ENCODE results near the gene CXADR.
A peak's percentile ranks its signal among the peaks of the same experiment; 100 is the strongest.

CXADR gene

GRCh38 chr21:17585875-17586450 is 73.1 kb downstream of the CXADR start:
- TF ChIP-seq EZH2phosphoT487 (IDR thresholded peaks at IDR 0.05; ENCODE audit: borderline replicate concordance, low read length) (no peak), CTCF (IDR thresholded peaks at IDR 0.05; ENCODE audit: low read depth, low read length, poor library complexity, severe bottlenecking) (peak; percentile 63)
- Histone ChIP-seq H3K27ac (ENCODE audit: low read depth, low read length) (no peak overlapping the region), H3K79me2 (ENCODE audit: control insufficient read depth, low read length) (no peaks in the 10 kb centered on the region), H3K9me2 (replicated peaks; ENCODE audit: control insufficient read depth, low read length) (no peaks in the 10 kb centered on the region), H3K4me3 (ENCODE audit: low read length) (no peak overlapping the region), H3F3A (ENCODE audit: control insufficient read depth, insufficient read depth) (no peaks in the 10 kb centered on the region; the same call in 1 of the 2 replicates), H3K9me3 (ENCODE audit: control insufficient read depth, insufficient read depth, low read length) (no peaks in the 10 kb centered on the region), H3K4me2 (ENCODE audit: low read length) (no peak overlapping the region), H3K27me3 (ENCODE audit: control insufficient read depth, low read length) (no peaks in the 10 kb centered on the region), H4K20me1 (ENCODE audit: control insufficient read depth, insufficient read depth, low read depth, low read length) (no peaks in the 10 kb centered on the region), H3K4me1 (ENCODE audit: control insufficient read depth, low read length) (no peaks in the 10 kb centered on the region), H3K36me3 (ENCODE audit: control insufficient read depth, low read length) (peaks cover 4% of the 10 kb centered on the region; the same call in 1 of the 2 replicates)

DNA sequence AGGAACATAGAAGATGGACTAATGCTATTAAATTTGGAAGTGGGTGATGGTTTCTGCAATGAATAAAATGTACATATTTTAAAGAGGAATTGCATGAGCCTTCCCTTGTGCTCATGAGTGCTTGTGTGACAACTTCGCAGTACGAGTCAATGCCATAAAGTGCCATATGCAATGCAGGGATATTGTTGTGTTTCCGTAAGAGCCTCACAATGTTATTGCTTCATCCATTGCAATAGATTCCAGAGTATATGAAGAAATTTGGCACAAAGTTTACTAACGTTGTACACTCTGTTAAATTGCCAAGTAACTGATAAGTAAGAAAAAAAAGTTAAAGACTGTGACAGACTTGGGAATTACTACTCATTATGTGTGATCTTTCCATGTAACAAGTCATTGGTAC is 77.6 kb downstream of the CXADR start:
- no peaks in the 10 kb centered on the region for H3K9me2 ChIP-seq (replicated peaks; ENCODE audit: control insufficient read depth, low read length)
- H3K79me2 ChIP-seq (ENCODE audit: control insufficient read depth, low read length): no peaks in the 10 kb centered on the region
- no peak overlapping the region for H3K4me2 ChIP-seq (ENCODE audit: low read length)
- peaks cover 3% of the 10 kb centered on the region; the same call in 1 of the 2 replicates for H3F3A ChIP-seq (ENCODE audit: control insufficient read depth, insufficient read depth)
- no peaks in the 10 kb centered on the region for H4K20me1 ChIP-seq (ENCODE audit: control insufficient read depth, insufficient read depth, low read depth, low read length)
- H3K4me1 ChIP-seq (ENCODE audit: control insufficient read depth, low read length): no peaks in the 10 kb centered on the region
- H3K9me3 ChIP-seq (ENCODE audit: control insufficient read depth, insufficient read depth, low read length): no peaks in the 10 kb centered on the region
- no peaks in the 10 kb centered on the region for H3K27me3 ChIP-seq (ENCODE audit: control insufficient read depth, low read length)
- H3K4me3 ChIP-seq (ENCODE audit: low read length): no peak overlapping the region
- H3K36me3 ChIP-seq (ENCODE audit: control insufficient read depth, low read length): peaks cover 44% of the 10 kb centered on the region
- H3K27ac ChIP-seq (ENCODE audit: low read depth, low read length): no peak overlapping the region
- TF ChIP-seq EZH2phosphoT487 (IDR thresholded peaks at IDR 0.05; ENCODE audit: borderline replicate concordance, low read length) (no peak), CTCF (IDR thresholded peaks at IDR 0.05; ENCODE audit: low read depth, low read length, poor library complexity, severe bottlenecking) (no peak)

GRCh38 chr21:17597680-17598079 is 84.8 kb downstream of the CXADR start:
- H3K36me3 ChIP-seq (ENCODE audit: control insufficient read depth, low read length): peaks cover 99% of the 10 kb centered on the region
- no peak overlapping the region for H3K4me2 ChIP-seq (ENCODE audit: low read length)
- H4K20me1 ChIP-seq (ENCODE audit: control insufficient read depth, insufficient read depth, low read depth, low read length): no peaks in the 10 kb centered on the region
- no peaks in the 10 kb centered on the region for H3F3A ChIP-seq (ENCODE audit: control insufficient read depth, insufficient read depth)
- no peaks in the 10 kb centered on the region for H3K4me1 ChIP-seq (ENCODE audit: control insufficient read depth, low read length)
- TF ChIP-seq EZH2phosphoT487 (IDR thresholded peaks at IDR 0.05; ENCODE audit: borderline replicate concordance, low read length) (no peak), CTCF (IDR thresholded peaks at IDR 0.05; ENCODE audit: low read depth, low read length, poor library complexity, severe bottlenecking) (no peak)
- no peaks in the 10 kb centered on the region for H3K27me3 ChIP-seq (ENCODE audit: control insufficient read depth, low read length)
- H3K9me3 ChIP-seq (ENCODE audit: control insufficient read depth, insufficient read depth, low read length): no peaks in the 10 kb centered on the region
- H3K4me3 ChIP-seq (ENCODE audit: low read length): no peak overlapping the region
- H3K27ac ChIP-seq (ENCODE audit: low read depth, low read length): no peak overlapping the region
- peaks cover 19% of the 10 kb centered on the region for H3K79me2 ChIP-seq (ENCODE audit: control insufficient read depth, low read length)
- no peaks in the 10 kb centered on the region for H3K9me2 ChIP-seq (replicated peaks; ENCODE audit: control insufficient read depth, low read length)

Data from DOHH2 (cell line).